SU-DHL-6 (cell line): ENCODE measurements around the gene POMP.

Experiments
- H2AFZ ChIP-seq: fragments of 200-600 bp; sonication (generic); 2 replicates; pipeline ENCODE4 v1.6.1; 2014; ENCODE audit warnings: low read depth, mild to moderate bottlenecking, moderate library complexity, mixed read lengths, antibody characterized with exemption, low read length; ENCODE audit not compliant: severe bottlenecking
- H3F3A ChIP-seq: fragments of 200-600 bp; shearing (Covaris generic); 2 replicates; pipeline ENCODE4 v1.6.0; 2016; ENCODE audit warnings: antibody characterized with exemption, mild to moderate bottlenecking; ENCODE audit not compliant: insufficient read depth
- H3K27ac ChIP-seq: fragments of 200-600 bp; sonication (generic); 2 replicates; pipeline ENCODE4 v1.5.1; 2016; ENCODE audit warnings: low read depth, mild to moderate bottlenecking, low read length, moderate library complexity, mixed read lengths
- H3K27me3 ChIP-seq: fragments of 200-600 bp; sonication (generic), shearing (Covaris generic); 2 replicates; pipeline ENCODE4 v1.6.0; 2014; ENCODE audit warnings: mild to moderate bottlenecking, low read length
- H3K36me3 ChIP-seq: fragments of 200-600 bp; sonication (generic); 2 replicates; pipeline ENCODE4 v1.6.1; 2014; ENCODE audit warnings: mild to moderate bottlenecking, low read length, mixed read lengths
- H3K4me2 ChIP-seq: fragments of 300-600, 200-600 bp; shearing (Covaris generic), sonication (generic); 2 replicates; pipeline ENCODE4 v1.6.0; 2014; ENCODE audit warnings: low read length, low read depth, mild to moderate bottlenecking; ENCODE audit not compliant: poor library complexity, severe bottlenecking
- H3K4me3 ChIP-seq: fragments of 200-600 bp; sonication (generic); 2 replicates; pipeline ENCODE4 v1.5.1; 2014; ENCODE audit warnings: antibody characterized with exemption, low read length, mild to moderate bottlenecking, mixed read lengths; ENCODE audit not compliant: insufficient read depth, poor library complexity, severe bottlenecking
- H3K79me2 ChIP-seq: fragments of 200-600 bp; sonication (generic); 2 replicates; pipeline ENCODE4 v1.6.1; 2014; ENCODE audit warnings: mild to moderate bottlenecking, low read length, moderate library complexity; ENCODE audit not compliant: insufficient read depth
- H3K9ac ChIP-seq: fragments of 200-600 bp; sonication (generic); 2 replicates; pipeline ENCODE4 v1.7.0; 2014; ENCODE audit warnings: mild to moderate bottlenecking, low read length
- H3K9me2 ChIP-seq: fragments of 200-600 bp; sonication (generic); replicated peaks from 2 replicates; pipeline ENCODE4 v1.6.1; 2014; ENCODE audit warnings: low read length; ENCODE audit not compliant: insufficient read depth
- H3K9me3 ChIP-seq: fragments of 200-600 bp; sonication (generic); 2 replicates; pipeline ENCODE4 v1.6.1; 2014; ENCODE audit warnings: low read length, mixed read lengths; ENCODE audit not compliant: insufficient read depth
- H4K20me1 ChIP-seq: fragments of 200-600 bp; sonication (generic); 2 replicates; pipeline ENCODE4 v1.6.1; 2014; ENCODE audit warnings: low read depth, mild to moderate bottlenecking, antibody characterized with exemption, low read length, moderate library complexity, mixed read lengths
- EZH2phosphoT487 ChIP-seq: fragments of 200-600 bp; sonication (generic), shearing (Covaris generic); conservative IDR thresholded peaks from 2 replicates; pipeline ENCODE4 v1.6.1; 2018; ENCODE audit warnings: mild to moderate bottlenecking, antibody characterized with exemption, low read length, moderate library complexity, mixed read lengths
- TF ChIP-seq, protein P1 (sequence below): fragments of 200-600 bp; sonication (generic); IDR thresholded peaks from one replicate; pipeline ENCODE4 v1.5.1; 2017; ENCODE audit warnings: antibody characterized with exemption, mild to moderate bottlenecking, low read length, moderate library complexity; ENCODE audit not compliant: insufficient read depth, poor library complexity, severe bottlenecking

The POMP gene

DNA sequence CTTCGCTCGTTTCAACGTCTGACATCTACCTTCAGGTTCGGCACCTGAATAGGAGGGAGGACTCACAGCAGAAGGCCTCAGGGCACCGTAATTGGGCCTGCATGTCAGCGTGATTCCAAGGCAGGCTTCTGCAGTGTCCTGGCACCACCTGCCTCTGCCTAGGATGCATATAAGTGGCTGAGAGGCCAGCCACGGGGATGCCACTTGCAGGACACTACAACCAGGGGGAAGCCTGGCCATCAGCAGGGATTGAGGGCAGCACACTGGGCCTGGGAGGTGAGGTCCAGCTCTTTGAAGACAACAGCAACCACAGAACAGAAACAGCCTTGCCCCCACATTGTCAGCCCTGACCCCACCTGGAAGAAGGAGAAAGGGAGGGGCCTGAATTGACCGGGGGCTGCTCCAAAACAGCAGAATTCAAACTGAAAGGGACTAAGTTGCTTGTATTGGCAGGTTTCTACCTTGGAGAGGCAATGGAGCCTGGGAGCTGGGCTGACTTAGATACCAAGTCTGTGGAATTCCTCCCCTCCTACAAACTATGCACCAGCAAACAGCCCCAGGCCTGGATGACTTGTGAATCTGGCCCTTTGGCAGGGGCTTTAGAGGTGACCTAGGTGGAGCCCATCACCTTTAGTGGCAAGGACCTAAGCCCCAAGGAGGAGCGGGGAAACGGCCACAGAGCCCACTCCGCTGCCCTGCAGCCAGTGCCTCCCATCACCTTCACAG, 34.1 kb upstream of the POMP start:
- H3K9ac ChIP-seq, result no peak overlapping the region
- TF ChIP-seq EZH2phosphoT487, result no peak
- TF ChIP-seq, protein P1, sequence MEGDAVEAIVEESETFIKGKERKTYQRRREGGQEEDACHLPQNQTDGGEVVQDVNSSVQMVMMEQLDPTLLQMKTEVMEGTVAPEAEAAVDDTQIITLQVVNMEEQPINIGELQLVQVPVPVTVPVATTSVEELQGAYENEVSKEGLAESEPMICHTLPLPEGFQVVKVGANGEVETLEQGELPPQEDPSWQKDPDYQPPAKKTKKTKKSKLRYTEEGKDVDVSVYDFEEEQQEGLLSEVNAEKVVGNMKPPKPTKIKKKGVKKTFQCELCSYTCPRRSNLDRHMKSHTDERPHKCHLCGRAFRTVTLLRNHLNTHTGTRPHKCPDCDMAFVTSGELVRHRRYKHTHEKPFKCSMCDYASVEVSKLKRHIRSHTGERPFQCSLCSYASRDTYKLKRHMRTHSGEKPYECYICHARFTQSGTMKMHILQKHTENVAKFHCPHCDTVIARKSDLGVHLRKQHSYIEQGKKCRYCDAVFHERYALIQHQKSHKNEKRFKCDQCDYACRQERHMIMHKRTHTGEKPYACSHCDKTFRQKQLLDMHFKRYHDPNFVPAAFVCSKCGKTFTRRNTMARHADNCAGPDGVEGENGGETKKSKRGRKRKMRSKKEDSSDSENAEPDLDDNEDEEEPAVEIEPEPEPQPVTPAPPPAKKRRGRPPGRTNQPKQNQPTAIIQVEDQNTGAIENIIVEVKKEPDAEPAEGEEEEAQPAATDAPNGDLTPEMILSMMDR, result no peak
- H3K27ac ChIP-seq, result no peak overlapping the region
- H4K20me1 ChIP-seq, result no peaks in the 10 kb centered on the region
- H3K4me3 ChIP-seq, result no peak overlapping the region
- no peaks in the 10 kb centered on the region for H3K27me3 ChIP-seq
- no peaks in the 10 kb centered on the region for H3K9me2 ChIP-seq
- no peaks in the 10 kb centered on the region for H3K9me3 ChIP-seq
- no peaks in the 10 kb centered on the region for H3F3A ChIP-seq
- H3K4me2 ChIP-seq, result no peak overlapping the region
- no peak overlapping the region for H2AFZ ChIP-seq
- no peaks in the 10 kb centered on the region for H3K79me2 ChIP-seq
- H3K36me3 ChIP-seq, result no peaks in the 10 kb centered on the region

DNA sequence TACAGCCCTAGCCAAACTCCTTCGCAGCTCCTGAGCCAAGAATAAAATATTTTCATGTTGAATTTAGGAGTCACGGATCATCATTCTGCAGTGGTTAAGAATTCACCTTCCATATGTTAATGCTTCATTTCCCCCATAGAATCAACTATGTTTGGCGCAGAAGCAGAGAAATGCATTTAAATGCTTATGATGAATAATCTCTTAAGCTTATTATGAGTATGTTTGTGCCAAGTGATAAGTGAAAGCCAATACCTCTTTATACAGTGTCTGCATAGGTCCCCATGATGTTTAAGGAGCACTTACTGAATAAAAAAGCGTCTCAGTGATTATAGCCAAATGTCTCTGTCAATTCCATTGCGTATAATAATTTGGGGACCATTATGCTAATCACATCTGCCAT, 32.7 kb upstream of the POMP start:
- H4K20me1 ChIP-seq, result no peaks in the 10 kb centered on the region
- no peak for TF ChIP-seq EZH2phosphoT487
- TF ChIP-seq, protein P1, result no peak
- no peak overlapping the region for H3K4me3 ChIP-seq
- H3K4me2 ChIP-seq, result no peak overlapping the region
- H3K36me3 ChIP-seq, result no peaks in the 10 kb centered on the region
- no peaks in the 10 kb centered on the region for H3K9me2 ChIP-seq
- no peaks in the 10 kb centered on the region for H3K27me3 ChIP-seq
- no peak overlapping the region for H3K9ac ChIP-seq
- no peak overlapping the region for H3K27ac ChIP-seq
- H2AFZ ChIP-seq, result no peak overlapping the region
- H3K79me2 ChIP-seq, result no peaks in the 10 kb centered on the region
- no peaks in the 10 kb centered on the region for H3K9me3 ChIP-seq
- H3F3A ChIP-seq, result no peaks in the 10 kb centered on the region

DNA sequence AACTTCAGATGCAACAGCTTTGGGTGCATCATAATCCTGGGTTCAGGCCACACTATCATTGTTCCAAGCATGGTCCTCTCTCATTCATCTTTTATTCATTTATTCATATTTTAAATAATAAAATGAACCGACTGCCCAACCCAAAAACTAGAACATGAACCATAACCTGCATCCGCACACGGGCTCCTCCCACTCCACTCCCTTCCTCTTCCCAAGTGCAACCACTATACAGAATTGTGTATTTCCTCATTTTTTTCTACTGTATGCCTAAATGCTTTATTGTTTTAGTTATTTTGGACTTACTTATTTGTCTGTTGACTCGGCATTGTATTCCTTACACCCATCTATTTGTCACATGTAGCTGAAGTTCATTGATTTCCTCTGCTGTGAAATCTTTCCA, 30.7 kb upstream of the POMP start:
- Histone ChIP-seq H3K36me3 (no peaks in the 10 kb centered on the region), H3K4me3 (no peak overlapping the region), H3K4me2 (no peak overlapping the region), H4K20me1 (no peaks in the 10 kb centered on the region), H3F3A (no peaks in the 10 kb centered on the region), H3K27ac (no peak overlapping the region), H3K27me3 (no peaks in the 10 kb centered on the region), H2AFZ (no peak overlapping the region), H3K9me2 (no peaks in the 10 kb centered on the region), H3K9ac (no peak overlapping the region), H3K9me3 (no peaks in the 10 kb centered on the region), H3K79me2 (no peaks in the 10 kb centered on the region)
- TF ChIP-seq, protein P1, result no peak
- no peak for TF ChIP-seq EZH2phosphoT487
